WTC11 (cell line): ENCODE results near the gene SEBOX.

Source experiments
- ATF3 ChIP-seq: sonication (generic); formaldehyde crosslinking; conservative IDR thresholded peaks from 2 replicates; pipeline ENCODE4 v1.8.1; 2022; ENCODE audit warnings: mild to moderate bottlenecking, missing genetic modification reagents
- ETV6 ChIP-seq: sonication (generic); formaldehyde crosslinking; IDR thresholded peaks from 2 replicates; pipeline ENCODE4 v1.8.1; 2022; ENCODE audit warnings: mild to moderate bottlenecking, missing genetic modification reagents
- RELA ChIP-seq: sonication (generic); formaldehyde crosslinking; IDR thresholded peaks from 2 replicates; pipeline ENCODE4 v1.8.1; 2022; ENCODE audit warnings: missing genetic modification reagents, mild to moderate bottlenecking, borderline replicate concordance
- SP1 ChIP-seq: sonication (generic); formaldehyde crosslinking; conservative IDR thresholded peaks from 2 replicates; pipeline ENCODE4 v1.8.1; 2022; ENCODE audit warnings: missing genetic modification reagents
- ZBTB21 ChIP-seq: sonication (generic); formaldehyde crosslinking; IDR thresholded peaks from 2 replicates; pipeline ENCODE4 v1.8.1; 2023; ENCODE audit warnings: mild to moderate bottlenecking, missing genetic modification reagents, borderline replicate concordance
- ZNF416 ChIP-seq: fragments of 250-450 bp; sonication (Bioruptor Pico); IDR thresholded peaks from 2 replicates; pipeline ENCODE4 v1.9.0; 2021; ENCODE audit warnings: mild to moderate bottlenecking, inconsistent platforms
- ZNF423 ChIP-seq: fragments of 250-450 bp; sonication (Bioruptor Pico); IDR thresholded peaks from 2 replicates; pipeline ENCODE4 v2.1.2; 2022; ENCODE audit warnings: mild to moderate bottlenecking, moderate library complexity
- TF ChIP-seq, protein P1 (sequence below): fragments of 200-600 bp; IDR thresholded peaks from 2 replicates; pipeline ENCODE4 v1.8.0; 2022; ENCODE audit warnings: antibody characterized with exemption
- TF ChIP-seq, protein P2 (sequence below): fragments of 250-450 bp; sonication (Bioruptor Pico); conservative IDR thresholded peaks from 2 replicates; pipeline ENCODE4 v1.9.0; 2021; ENCODE audit warnings: mild to moderate bottlenecking
- TF ChIP-seq, protein P3 (sequence below): sonication (generic); formaldehyde crosslinking; IDR thresholded peaks from 2 replicates; pipeline ENCODE4 v1.8.1; 2023; ENCODE audit warnings: mild to moderate bottlenecking, missing genetic modification reagents, moderate library complexity
- TF ChIP-seq, protein P4 (sequence below): sonication (generic); formaldehyde crosslinking; IDR thresholded peaks from 2 replicates; pipeline ENCODE4 v1.8.0; 2023; ENCODE audit warnings: missing genetic modification reagents, mild to moderate bottlenecking, borderline replicate concordance

DNA sequence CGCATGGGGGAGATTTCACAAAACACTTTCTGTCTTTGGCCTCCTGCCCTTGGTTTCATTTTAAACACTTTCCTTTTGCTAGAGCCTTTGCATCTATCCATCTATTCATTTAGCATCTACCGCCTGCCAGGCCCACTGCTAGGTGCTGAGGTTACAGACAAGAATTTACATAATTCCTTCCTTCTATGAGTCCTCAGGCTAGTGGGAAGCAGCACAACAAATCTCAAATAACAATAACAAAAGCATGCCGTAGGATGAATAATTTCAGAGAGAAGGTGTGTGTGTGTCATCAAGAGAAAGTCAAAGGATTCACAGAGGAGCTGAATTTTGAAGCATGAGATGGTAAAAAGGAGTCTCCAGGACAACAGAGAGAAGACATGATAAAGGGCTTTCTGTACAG is 47.1 kb upstream of the SEBOX start:
- TF ChIP-seq ZNF416 (CRISPR knock-in tag) (no peak), ZNF423 (no peak), ETV6 (no peak), SP1 (no peak), ATF3 (CRISPR knock-in tag) (no peak), ZBTB21 (CRISPR knock-in tag) (no peak), RELA (CRISPR knock-in tag) (no peak)
- TF ChIP-seq, protein P1, sequence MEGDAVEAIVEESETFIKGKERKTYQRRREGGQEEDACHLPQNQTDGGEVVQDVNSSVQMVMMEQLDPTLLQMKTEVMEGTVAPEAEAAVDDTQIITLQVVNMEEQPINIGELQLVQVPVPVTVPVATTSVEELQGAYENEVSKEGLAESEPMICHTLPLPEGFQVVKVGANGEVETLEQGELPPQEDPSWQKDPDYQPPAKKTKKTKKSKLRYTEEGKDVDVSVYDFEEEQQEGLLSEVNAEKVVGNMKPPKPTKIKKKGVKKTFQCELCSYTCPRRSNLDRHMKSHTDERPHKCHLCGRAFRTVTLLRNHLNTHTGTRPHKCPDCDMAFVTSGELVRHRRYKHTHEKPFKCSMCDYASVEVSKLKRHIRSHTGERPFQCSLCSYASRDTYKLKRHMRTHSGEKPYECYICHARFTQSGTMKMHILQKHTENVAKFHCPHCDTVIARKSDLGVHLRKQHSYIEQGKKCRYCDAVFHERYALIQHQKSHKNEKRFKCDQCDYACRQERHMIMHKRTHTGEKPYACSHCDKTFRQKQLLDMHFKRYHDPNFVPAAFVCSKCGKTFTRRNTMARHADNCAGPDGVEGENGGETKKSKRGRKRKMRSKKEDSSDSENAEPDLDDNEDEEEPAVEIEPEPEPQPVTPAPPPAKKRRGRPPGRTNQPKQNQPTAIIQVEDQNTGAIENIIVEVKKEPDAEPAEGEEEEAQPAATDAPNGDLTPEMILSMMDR = no peak
- TF ChIP-seq, protein P2, sequence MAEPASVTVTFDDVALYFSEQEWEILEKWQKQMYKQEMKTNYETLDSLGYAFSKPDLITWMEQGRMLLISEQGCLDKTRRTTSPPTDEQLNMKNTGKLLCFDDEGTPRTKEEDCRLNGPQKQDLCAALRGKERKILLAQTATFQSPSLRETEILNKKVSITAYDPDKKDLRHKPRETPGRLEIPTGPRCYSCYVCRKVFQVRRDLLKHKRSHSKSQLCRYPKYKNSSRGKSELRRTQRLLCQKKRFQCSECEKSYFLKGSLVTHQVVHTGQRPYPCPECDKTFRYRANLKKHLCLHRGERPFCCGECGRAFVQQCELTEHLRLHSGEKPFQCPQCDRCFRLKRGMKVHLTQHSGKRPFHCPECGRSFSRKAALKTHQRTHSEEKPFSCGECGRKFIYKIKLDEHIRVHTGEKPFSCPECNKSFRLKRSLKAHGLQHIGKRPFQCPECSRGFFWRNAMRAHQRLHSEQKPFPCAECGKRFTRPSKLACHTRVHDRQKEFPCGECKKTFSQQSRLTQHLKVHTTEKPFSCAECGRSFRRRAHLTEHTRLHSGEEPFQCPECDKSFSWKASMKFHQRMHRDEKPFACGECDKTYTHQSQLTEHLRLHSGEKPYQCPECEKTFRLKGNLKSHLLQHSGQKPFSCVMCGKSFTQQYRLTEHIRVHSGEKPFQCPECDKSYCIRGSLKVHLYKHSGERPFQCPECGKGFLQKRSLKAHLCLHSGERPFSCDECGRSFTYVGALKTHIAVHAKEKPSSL (CRISPR knock-in tag) = no peak
- TF ChIP-seq, protein P3, sequence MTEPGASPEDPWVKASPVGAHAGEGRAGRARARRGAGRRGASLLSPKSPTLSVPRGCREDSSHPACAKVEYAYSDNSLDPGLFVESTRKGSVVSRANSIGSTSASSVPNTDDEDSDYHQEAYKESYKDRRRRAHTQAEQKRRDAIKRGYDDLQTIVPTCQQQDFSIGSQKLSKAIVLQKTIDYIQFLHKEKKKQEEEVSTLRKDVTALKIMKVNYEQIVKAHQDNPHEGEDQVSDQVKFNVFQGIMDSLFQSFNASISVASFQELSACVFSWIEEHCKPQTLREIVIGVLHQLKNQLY (CRISPR knock-in tag) = no peak
- TF ChIP-seq, protein P4, sequence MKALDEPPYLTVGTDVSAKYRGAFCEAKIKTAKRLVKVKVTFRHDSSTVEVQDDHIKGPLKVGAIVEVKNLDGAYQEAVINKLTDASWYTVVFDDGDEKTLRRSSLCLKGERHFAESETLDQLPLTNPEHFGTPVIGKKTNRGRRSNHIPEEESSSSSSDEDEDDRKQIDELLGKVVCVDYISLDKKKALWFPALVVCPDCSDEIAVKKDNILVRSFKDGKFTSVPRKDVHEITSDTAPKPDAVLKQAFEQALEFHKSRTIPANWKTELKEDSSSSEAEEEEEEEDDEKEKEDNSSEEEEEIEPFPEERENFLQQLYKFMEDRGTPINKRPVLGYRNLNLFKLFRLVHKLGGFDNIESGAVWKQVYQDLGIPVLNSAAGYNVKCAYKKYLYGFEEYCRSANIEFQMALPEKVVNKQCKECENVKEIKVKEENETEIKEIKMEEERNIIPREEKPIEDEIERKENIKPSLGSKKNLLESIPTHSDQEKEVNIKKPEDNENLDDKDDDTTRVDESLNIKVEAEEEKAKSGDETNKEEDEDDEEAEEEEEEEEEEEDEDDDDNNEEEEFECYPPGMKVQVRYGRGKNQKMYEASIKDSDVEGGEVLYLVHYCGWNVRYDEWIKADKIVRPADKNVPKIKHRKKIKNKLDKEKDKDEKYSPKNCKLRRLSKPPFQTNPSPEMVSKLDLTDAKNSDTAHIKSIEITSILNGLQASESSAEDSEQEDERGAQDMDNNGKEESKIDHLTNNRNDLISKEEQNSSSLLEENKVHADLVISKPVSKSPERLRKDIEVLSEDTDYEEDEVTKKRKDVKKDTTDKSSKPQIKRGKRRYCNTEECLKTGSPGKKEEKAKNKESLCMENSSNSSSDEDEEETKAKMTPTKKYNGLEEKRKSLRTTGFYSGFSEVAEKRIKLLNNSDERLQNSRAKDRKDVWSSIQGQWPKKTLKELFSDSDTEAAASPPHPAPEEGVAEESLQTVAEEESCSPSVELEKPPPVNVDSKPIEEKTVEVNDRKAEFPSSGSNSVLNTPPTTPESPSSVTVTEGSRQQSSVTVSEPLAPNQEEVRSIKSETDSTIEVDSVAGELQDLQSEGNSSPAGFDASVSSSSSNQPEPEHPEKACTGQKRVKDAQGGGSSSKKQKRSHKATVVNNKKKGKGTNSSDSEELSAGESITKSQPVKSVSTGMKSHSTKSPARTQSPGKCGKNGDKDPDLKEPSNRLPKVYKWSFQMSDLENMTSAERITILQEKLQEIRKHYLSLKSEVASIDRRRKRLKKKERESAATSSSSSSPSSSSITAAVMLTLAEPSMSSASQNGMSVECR (CRISPR knock-in tag) = no peak
